Measurements from ENCODE around the gene LRRK1. TPM values are rescaled to one million over a fixed set of nuclear protein-coding genes. Genes with fewer than 3 reads are reported as not detected.

LRRK1 gene
- polyA plus RNA-seq, 1 of the 3 experiments (the other 2 are of a cell fraction) = 6.9 TPM

- Histone ChIP-seq H3K9me3 (no peaks in the 10 kb centered on the region), H3K9me2 (no peaks in the 10 kb centered on the region), H4K20me1 (ENCODE audit: insufficient read depth) (no peaks in the 10 kb centered on the region), H3K4me3 (ENCODE audit: low read depth in 2 of 2, low read length in 1 of 2) (no peak overlapping the region), H3K79me2 (ENCODE audit: insufficient read depth) (no peaks in the 10 kb centered on the region), H3F3A (replicated peaks; ENCODE audit: insufficient read depth) (no peaks in the 10 kb centered on the region), H3K27me3 (ENCODE audit: insufficient read depth) (no peaks in the 10 kb centered on the region), H3K27ac (ENCODE audit: low read depth in 2 of 2, low read length in 1 of 2) (no peak overlapping the region), H3K4me1 (ENCODE audit: control insufficient read depth in 1 of 2, insufficient read depth in 2 of 2, low read depth in 1 of 2, low read length in 1 of 2) (no peaks in the 10 kb centered on the region; a peak in 2 of 4 replicates), H3K4me2 (no peak overlapping the region), H3K36me3 (replicated peaks in 1 of 2; ENCODE audit: control insufficient read depth in 1 of 2, insufficient read depth in 2 of 2, low read length in 1 of 2) (peaks cover 2 to 3% of the 10 kb centered on the region in 2 experiments), H3K9ac (no peak overlapping the region), H2AFZ (ENCODE audit: low read depth) (no peak overlapping the region)
- no peak for TF ChIP-seq IRF3 (IDR thresholded peaks at IDR 0.05; ENCODE audit: low read depth, low read length)
- TF ChIP-seq, protein P1, sequence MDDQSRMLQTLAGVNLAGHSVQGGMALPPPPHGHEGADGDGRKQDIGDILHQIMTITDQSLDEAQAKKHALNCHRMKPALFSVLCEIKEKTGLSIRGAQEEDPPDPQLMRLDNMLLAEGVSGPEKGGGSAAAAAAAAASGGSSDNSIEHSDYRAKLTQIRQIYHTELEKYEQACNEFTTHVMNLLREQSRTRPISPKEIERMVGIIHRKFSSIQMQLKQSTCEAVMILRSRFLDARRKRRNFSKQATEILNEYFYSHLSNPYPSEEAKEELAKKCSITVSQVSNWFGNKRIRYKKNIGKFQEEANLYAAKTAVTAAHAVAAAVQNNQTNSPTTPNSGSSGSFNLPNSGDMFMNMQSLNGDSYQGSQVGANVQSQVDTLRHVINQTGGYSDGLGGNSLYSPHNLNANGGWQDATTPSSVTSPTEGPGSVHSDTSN (IDR thresholded peaks at IDR 0.05) = no peak
- TF ChIP-seq MAX (IDR thresholded peaks at IDR 0.05; ENCODE audit: low read depth) = no peak
- TF ChIP-seq RXRA (IDR thresholded peaks at IDR 0.05; ENCODE audit: borderline replicate concordance, low read depth) = no peak
- no peak for TF ChIP-seq RAD21 (IDR thresholded peaks at IDR 0.05; ENCODE audit: low read length)
- TF ChIP-seq SMC3 (IDR thresholded peaks at IDR 0.05; ENCODE audit: low read depth, low read length) = no peak
- no peak for TF ChIP-seq NFIC (IDR thresholded peaks at IDR 0.05; ENCODE audit: borderline replicate concordance)
- no peak for TF ChIP-seq FOSL2 (IDR thresholded peaks at IDR 0.05; ENCODE audit: borderline replicate concordance, low read depth)
- TF ChIP-seq, protein P2, sequence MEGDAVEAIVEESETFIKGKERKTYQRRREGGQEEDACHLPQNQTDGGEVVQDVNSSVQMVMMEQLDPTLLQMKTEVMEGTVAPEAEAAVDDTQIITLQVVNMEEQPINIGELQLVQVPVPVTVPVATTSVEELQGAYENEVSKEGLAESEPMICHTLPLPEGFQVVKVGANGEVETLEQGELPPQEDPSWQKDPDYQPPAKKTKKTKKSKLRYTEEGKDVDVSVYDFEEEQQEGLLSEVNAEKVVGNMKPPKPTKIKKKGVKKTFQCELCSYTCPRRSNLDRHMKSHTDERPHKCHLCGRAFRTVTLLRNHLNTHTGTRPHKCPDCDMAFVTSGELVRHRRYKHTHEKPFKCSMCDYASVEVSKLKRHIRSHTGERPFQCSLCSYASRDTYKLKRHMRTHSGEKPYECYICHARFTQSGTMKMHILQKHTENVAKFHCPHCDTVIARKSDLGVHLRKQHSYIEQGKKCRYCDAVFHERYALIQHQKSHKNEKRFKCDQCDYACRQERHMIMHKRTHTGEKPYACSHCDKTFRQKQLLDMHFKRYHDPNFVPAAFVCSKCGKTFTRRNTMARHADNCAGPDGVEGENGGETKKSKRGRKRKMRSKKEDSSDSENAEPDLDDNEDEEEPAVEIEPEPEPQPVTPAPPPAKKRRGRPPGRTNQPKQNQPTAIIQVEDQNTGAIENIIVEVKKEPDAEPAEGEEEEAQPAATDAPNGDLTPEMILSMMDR (IDR thresholded peaks at IDR 0.05) = no peak
- TF ChIP-seq EP300 (IDR thresholded peaks at IDR 0.05; ENCODE audit: borderline replicate concordance in 1 of 2, low read depth in 1 of 2, low read length in 1 of 2) = no peak
- no peak for TF ChIP-seq NRF1 (IDR thresholded peaks at IDR 0.05; ENCODE audit: low read depth, low read length)
- TF ChIP-seq SIN3A (IDR thresholded peaks at IDR 0.05; ENCODE audit: borderline replicate concordance, low read depth, low read length) = no peak
- TF ChIP-seq, protein P3, sequence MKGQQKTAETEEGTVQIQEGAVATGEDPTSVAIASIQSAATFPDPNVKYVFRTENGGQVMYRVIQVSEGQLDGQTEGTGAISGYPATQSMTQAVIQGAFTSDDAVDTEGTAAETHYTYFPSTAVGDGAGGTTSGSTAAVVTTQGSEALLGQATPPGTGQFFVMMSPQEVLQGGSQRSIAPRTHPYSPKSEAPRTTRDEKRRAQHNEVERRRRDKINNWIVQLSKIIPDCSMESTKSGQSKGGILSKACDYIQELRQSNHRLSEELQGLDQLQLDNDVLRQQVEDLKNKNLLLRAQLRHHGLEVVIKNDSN (IDR thresholded peaks at IDR 0.05; ENCODE audit: borderline replicate concordance, low read depth) = no peak
- no peak for TF ChIP-seq EZH2phosphoT487 (IDR thresholded peaks at IDR 0.05; ENCODE audit: borderline replicate concordance, low read depth)
- TF ChIP-seq FOXJ3 (CRISPR knock-in tag; IDR thresholded peaks at IDR 0.05) = no peak
- TF ChIP-seq ZBTB33 (IDR thresholded peaks at IDR 0.05; ENCODE audit: borderline replicate concordance, low read depth) = no peak
- TF ChIP-seq FOXM1 (IDR thresholded peaks at IDR 0.05; ENCODE audit: low read depth) = no peak
- TF ChIP-seq MEF2A (IDR thresholded peaks at IDR 0.05; ENCODE audit: borderline replicate concordance, low read depth) = no peak
- no peak for TF ChIP-seq ELF1 (IDR thresholded peaks at IDR 0.05)
- TF ChIP-seq YY1 (IDR thresholded peaks at IDR 0.05; ENCODE audit: low read depth) = no peak
- ChIA-PET POLR2A (no interaction called here), CTCF (no interaction called here)
- DNase-seq = no peak
- WGBS (ENCODE audit: low lambda C conversion rate) = 92% methylated on average over 3 of the region's 3 CpGs
Observed at GRCh38 chr15:100988857-100989256, 69.7 kb downstream of the LRRK1 start.
